ENCODE results near the gene PTAFR.

PTAFR gene

DNA sequence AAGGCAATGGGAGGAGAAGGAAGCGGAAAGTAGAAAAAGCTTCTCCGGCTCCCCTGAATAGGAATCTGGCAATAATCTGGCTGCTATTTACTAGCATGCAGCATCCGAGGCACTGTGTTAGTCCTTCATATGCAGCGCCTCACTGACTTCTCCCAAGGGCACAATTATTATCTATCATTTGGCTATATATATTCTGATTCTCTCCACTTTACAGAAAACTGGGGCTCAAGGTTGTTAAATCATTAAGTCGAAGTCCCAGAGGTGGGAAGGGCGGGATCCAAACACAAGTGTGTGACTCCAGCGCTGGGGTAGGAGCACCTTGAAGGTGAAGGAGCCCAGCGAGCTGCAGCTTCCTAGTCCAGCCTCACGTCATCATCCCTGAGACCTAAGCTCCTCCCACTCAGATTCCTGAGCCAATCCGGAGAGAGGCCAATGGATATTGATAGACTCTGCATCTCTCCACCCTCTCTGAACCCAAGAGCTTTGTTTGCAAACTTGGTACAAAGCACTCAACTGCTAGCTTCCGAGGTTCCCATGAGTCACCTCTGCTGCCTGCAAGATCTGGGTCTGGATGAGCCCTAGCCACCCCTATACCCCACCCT, 71.5 kb downstream of the PTAFR start:
- ChIA-PET POLR2A (interaction anchor here (0.6 to 1.5 kb wide), 12 partner anchors 8 to 277 kb away, joined by 3 to 9 read pairs (median 4); partner anchors contain the start of genes ATP5IF1, EYA3 and PHACTR4), CTCF (interaction anchor here (0.6 to 2.6 kb wide), 4 partner anchors 14 to 950 kb away, joined by 3 to 20 read pairs (median 4); partner anchors contain the start of gene SLC9A1)
- peak; percentile 92 for DNase-seq (ENCODE audit: extremely low spot score)
- TF ChIP-seq L3MBTL2 (conservative IDR thresholded peaks at IDR 0.05) (peak; percentile 40; the same call in 1 of the 2 replicates), ELF4 (IDR thresholded peaks at IDR 0.05) (0 out of 2 replicates have a peak, but pooled peaks have one; percentile 26), TARDBP (IDR thresholded peaks at IDR 0.05) (no peak)
- TF ChIP-seq, protein P1, sequence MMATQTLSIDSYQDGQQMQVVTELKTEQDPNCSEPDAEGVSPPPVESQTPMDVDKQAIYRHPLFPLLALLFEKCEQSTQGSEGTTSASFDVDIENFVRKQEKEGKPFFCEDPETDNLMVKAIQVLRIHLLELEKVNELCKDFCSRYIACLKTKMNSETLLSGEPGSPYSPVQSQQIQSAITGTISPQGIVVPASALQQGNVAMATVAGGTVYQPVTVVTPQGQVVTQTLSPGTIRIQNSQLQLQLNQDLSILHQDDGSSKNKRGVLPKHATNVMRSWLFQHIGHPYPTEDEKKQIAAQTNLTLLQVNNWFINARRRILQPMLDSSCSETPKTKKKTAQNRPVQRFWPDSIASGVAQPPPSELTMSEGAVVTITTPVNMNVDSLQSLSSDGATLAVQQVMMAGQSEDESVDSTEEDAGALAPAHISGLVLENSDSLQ (IDR thresholded peaks at IDR 0.05): peak; percentile 62

DNA sequence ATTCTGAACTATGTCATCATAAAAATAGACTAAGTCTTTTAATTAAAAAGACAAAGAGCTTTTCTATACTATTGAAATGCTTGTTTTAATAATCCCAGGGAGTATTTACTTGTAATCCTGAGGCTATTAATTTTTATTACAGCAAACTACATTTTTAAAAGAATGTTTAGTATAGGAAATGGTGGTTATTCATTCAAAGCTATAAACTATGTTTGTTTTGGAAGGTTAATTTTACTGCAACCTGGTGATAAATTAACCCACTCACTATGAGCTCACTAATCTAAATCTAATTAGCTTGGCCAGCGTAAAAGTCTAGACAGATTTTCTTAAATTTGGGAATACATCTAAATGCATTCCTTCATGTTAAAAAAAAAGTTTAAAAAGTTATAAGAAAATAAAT, 74.3 kb downstream of the PTAFR start:
- POLR2A ChIA-PET: interaction anchor here (1.2 kb wide), 1 partner anchor 14 kb away, joined by 3 read pairs; the partner anchor contains the start of gene EYA3
- CTCF ChIA-PET: interaction anchor here (0.8 to 1.4 kb wide), 2 partner anchors 10 to 106 kb away, joined by 4 to 9 read pairs; no protein-coding TSS in a partner anchor
- no peak for TF ChIP-seq CTBP1 (IDR thresholded peaks at IDR 0.05; ENCODE audit: borderline replicate concordance)
- TF ChIP-seq L3MBTL2 (conservative IDR thresholded peaks at IDR 0.05): no peak
- TF ChIP-seq, protein P1 (IDR thresholded peaks at IDR 0.05): no peak
- no peak for TF ChIP-seq TARDBP (IDR thresholded peaks at IDR 0.05)
- TF ChIP-seq BHLHE40 (IDR thresholded peaks at IDR 0.05; ENCODE audit: borderline replicate concordance): no peak
- TF ChIP-seq SP1 (IDR thresholded peaks at IDR 0.05): no peak
- TF ChIP-seq FOXK2 (IDR thresholded peaks at IDR 0.05): no peak
- TF ChIP-seq FOXM1 (IDR thresholded peaks at IDR 0.05; ENCODE audit: borderline replicate concordance): no peak
- no peak for TF ChIP-seq SUZ12 (IDR thresholded peaks at IDR 0.05)
- TF ChIP-seq FOXA1 (IDR thresholded peaks at IDR 0.05): no peak
- no peak for DNase-seq (ENCODE audit: extremely low spot score)

DNA sequence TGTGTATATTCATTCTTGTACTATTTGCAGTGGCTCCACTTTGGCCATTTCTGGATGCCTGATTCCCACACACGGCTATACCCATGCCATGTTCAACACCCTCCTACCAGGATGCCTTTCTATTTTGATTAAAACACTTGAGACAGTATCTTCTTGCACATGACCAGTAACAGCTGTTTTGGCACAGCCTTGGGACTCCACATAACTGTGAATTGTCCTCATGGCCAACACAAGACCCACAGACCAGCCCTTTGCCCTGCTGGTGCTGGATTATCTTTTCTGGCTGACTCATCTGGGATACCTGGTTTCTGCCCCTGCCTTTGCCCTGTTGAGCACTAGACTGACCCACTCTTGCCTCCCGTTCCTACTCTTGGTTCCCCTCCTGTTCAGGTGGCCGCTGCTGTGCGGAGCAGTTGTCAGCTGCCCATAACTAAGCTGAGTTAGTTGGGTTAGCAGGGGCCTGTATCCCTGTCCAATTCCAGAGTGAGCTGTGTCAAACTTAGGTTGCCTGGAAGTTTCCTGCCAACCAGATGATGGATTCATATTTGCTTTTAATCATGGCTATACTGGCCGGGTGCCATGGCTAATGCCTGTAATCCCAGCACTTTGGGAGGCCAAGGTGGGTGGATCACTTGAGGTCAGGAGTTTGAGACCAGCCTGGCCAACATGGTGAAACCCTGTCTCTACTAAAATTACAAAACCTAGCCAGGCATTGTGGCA, 77.3 kb downstream of the PTAFR start:
- ChIA-PET POLR2A (interaction anchor here (1.3 kb wide), 1 partner anchor 10 kb away, joined by 3 read pairs; no protein-coding TSS in a partner anchor), CTCF (no interaction called here)
- TF ChIP-seq ZNF384 (IDR thresholded peaks at IDR 0.05) (no peak), ELF4 (IDR thresholded peaks at IDR 0.05) (no peak), SP1 (IDR thresholded peaks at IDR 0.05) (no peak), SUZ12 (IDR thresholded peaks at IDR 0.05) (no peak), FOXA1 (IDR thresholded peaks at IDR 0.05) (no peak), TARDBP (IDR thresholded peaks at IDR 0.05) (no peak), HDGF (IDR thresholded peaks at IDR 0.05; ENCODE audit: borderline replicate concordance) (no peak), FOXM1 (IDR thresholded peaks at IDR 0.05; ENCODE audit: borderline replicate concordance) (no peak)
- TF ChIP-seq, protein P1 (IDR thresholded peaks at IDR 0.05): no peak
- no peak for DNase-seq (ENCODE audit: extremely low spot score)
